Measurements from ENCODE around the gene CCDC106. TPM values are rescaled to one million over a fixed set of nuclear protein-coding genes. Genes with fewer than 3 reads are reported as not detected.
A peak's percentile ranks its signal among the peaks of the same experiment; 100 is the strongest.

CCDC106 gene
- total RNA-seq, 1 donor: 8.5 TPM

GRCh38 chr19:55606817-55607216 is 41.2 kb upstream of the CCDC106 start:
- no peak for TF ChIP-seq CTCF (IDR thresholded peaks at IDR 0.05; ENCODE audit: insufficient read depth, low read length)
- no peak for DNase-seq (ENCODE audit: low read depth)
- peak overlapping the region; percentile 93 for H3K4me3 ChIP-seq (ENCODE audit: low read depth, low read length)

- DNase-seq (ENCODE audit: low read depth): no peak
- no peak overlapping the region for H3K4me3 ChIP-seq (ENCODE audit: low read depth, low read length)
- TF ChIP-seq CTCF (IDR thresholded peaks at IDR 0.05; ENCODE audit: insufficient read depth, low read length): no peak
Measured at GRCh38 chr19:55609326-55609725, 38.7 kb upstream of the CCDC106 start.

GRCh38 chr19:55611300-55611982 is 36.6 kb upstream of the CCDC106 start:
- no peak for DNase-seq (ENCODE audit: low read depth)
- no peak for TF ChIP-seq CTCF (IDR thresholded peaks at IDR 0.05; ENCODE audit: insufficient read depth, low read length)
- H3K4me3 ChIP-seq (ENCODE audit: low read depth, low read length): no peak overlapping the region

GRCh38 chr19:55611983-55612645 is 35.9 kb upstream of the CCDC106 start:
- no peak for TF ChIP-seq CTCF (IDR thresholded peaks at IDR 0.05; ENCODE audit: insufficient read depth, low read length)
- no peak for DNase-seq (ENCODE audit: low read depth)
- H3K4me3 ChIP-seq (ENCODE audit: low read depth, low read length): no peak overlapping the region

GRCh38 chr19:55613396-55613795 is 34.6 kb upstream of the CCDC106 start:
- no peak for TF ChIP-seq CTCF (IDR thresholded peaks at IDR 0.05; ENCODE audit: insufficient read depth, low read length)
- no peak overlapping the region for H3K4me3 ChIP-seq (ENCODE audit: low read depth, low read length)
- no peak for DNase-seq (ENCODE audit: low read depth)

- H3K4me3 ChIP-seq (ENCODE audit: low read depth, low read length): no peak overlapping the region
- no peak for DNase-seq (ENCODE audit: low read depth)
- no peak for TF ChIP-seq CTCF (IDR thresholded peaks at IDR 0.05; ENCODE audit: insufficient read depth, low read length)
Measured at GRCh38 chr19:55613930-55614710, 33.9 kb upstream of the CCDC106 start.

Measured in fibroblast of the aortic adventitia (primary cell).